HepG2 (cell line): ENCODE data around the gene TBX21.

ENCODE experiments used
- CTCF ChIP-seq: sonication (generic); formaldehyde crosslinking; IDR thresholded peaks from 2 replicates; pipeline ENCODE4 v1.5.0; 2020; ENCODE audit warnings: mild to moderate bottlenecking, missing genetic modification reagents, moderate library complexity
- ERF ChIP-seq: IDR thresholded peaks from 2 replicates; pipeline ENCODE4 v1.6.1; 2018; ENCODE audit warnings: missing biosample characterization, missing genetic modification reagents
- EZH2 ChIP-seq: conservative IDR thresholded peaks from 2 replicates; pipeline ENCODE4 v1.6.1; 2012; ENCODE audit warnings: mild to moderate bottlenecking, low read depth, low read length, moderate library complexity
- FOXA1 ChIP-seq, 2 experiments: fragments of 450-650 bp in 1 of 2; sonication (generic) in 1 of 2; formaldehyde crosslinking in 1 of 2; IDR thresholded peaks; 2 replicates each; pipeline versions ENCODE4 v1.4.0 to v1.6.1; 2016 to 2020; ENCODE audit warnings: missing genetic modification reagents in 1 of 2
- GZF1 ChIP-seq: sonication (generic); formaldehyde crosslinking; IDR thresholded peaks from 2 replicates; pipeline ENCODE4 v1.5.1; 2020; ENCODE audit warnings: mild to moderate bottlenecking, missing genetic modification reagents
- SMAD1 ChIP-seq: sonication (generic); formaldehyde crosslinking; IDR thresholded peaks from 2 replicates; pipeline ENCODE4 v1.4.0; 2020; ENCODE audit warnings: missing genetic modification reagents, low read depth, mild to moderate bottlenecking, borderline replicate concordance
- SSRP1 ChIP-seq: IDR thresholded peaks from 2 replicates; pipeline ENCODE4 v1.6.1; 2016; ENCODE audit warnings: control low read depth
- TCF12 ChIP-seq, 2 experiments: fragments of 450-650 bp in 1 of 2; sonication (generic) in 1 of 2; formaldehyde crosslinking in 1 of 2; IDR thresholded peaks; 2 replicates each; pipeline versions ENCODE4 v1.6.1 to v1.8.0; 2017 to 2022; ENCODE audit warnings: antibody characterized with exemption in 1 of 2, mild to moderate bottlenecking in 1 of 2, missing genetic modification reagents in 1 of 2, moderate library complexity in 1 of 2
- TCF7L2 ChIP-seq: IDR thresholded peaks from 2 replicates; pipeline ENCODE4 v1.6.1; 2011; ENCODE audit warnings: mild to moderate bottlenecking, low read depth, low read length, moderate library complexity
- YY1 ChIP-seq: IDR thresholded peaks from 2 replicates; pipeline ENCODE4 v1.6.1; 2011; ENCODE audit warnings: low read length, low read depth, moderate library complexity, mild to moderate bottlenecking; ENCODE audit not compliant: insufficient read depth, insufficient replicate concordance
- ZBTB10 ChIP-seq: sonication (generic); formaldehyde crosslinking; IDR thresholded peaks from 2 replicates; pipeline ENCODE4 v1.4.0; 2020; ENCODE audit warnings: missing genetic modification reagents, borderline replicate concordance
- ZSCAN31 ChIP-seq: sonication (generic); formaldehyde crosslinking; IDR thresholded peaks from 2 replicates; pipeline ENCODE4 v1.5.0; 2020; ENCODE audit warnings: low read depth, mild to moderate bottlenecking, missing genetic modification reagents
- TF ChIP-seq, protein P1 (sequence below): sonication (generic); formaldehyde crosslinking; IDR thresholded peaks from 2 replicates; pipeline ENCODE4 v1.4.0; 2020; ENCODE audit warnings: low read depth, mild to moderate bottlenecking, missing genetic modification reagents

- no peak for TF ChIP-seq CTCF (CRISPR knock-in tag)
- TF ChIP-seq YY1 = no peak
- no peak for TF ChIP-seq EZH2
- TF ChIP-seq, protein P1, sequence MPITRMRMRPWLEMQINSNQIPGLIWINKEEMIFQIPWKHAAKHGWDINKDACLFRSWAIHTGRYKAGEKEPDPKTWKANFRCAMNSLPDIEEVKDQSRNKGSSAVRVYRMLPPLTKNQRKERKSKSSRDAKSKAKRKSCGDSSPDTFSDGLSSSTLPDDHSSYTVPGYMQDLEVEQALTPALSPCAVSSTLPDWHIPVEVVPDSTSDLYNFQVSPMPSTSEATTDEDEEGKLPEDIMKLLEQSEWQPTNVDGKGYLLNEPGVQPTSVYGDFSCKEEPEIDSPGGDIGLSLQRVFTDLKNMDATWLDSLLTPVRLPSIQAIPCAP (CRISPR knock-in tag) = no peak
- TF ChIP-seq FOXA1 (IDR thresholded peaks at IDR 0.05) = no peak
- TF ChIP-seq FOXA1 (CRISPR knock-in tag; IDR thresholded peaks at IDR 0.05) = no peak
- TF ChIP-seq ZBTB10 = no peak
- no peak for TF ChIP-seq ERF
- no peak for TF ChIP-seq TCF7L2
- no peak for TF ChIP-seq TCF12 (IDR thresholded peaks at IDR 0.05)
- TF ChIP-seq TCF12 (CRISPR knock-in tag; IDR thresholded peaks at IDR 0.05) = no peak
- TF ChIP-seq GZF1 = no peak
- no peak for TF ChIP-seq ZSCAN31
- no peak for TF ChIP-seq SSRP1 (CRISPR knock-in tag)
- TF ChIP-seq SMAD1 (CRISPR knock-in tag) = no peak
These were observed 29.8 kb upstream of the TBX21 start for GRCh38 chr17:47703191-47703591.
